ENCODE measurements around the gene OR4D2.

Gene OR4D2

GRCh38 chr17:58219007-58219788, 52.4 kb downstream of the OR4D2 start, which contains the start of gene MKS1 (continued):
- TF ChIP-seq KLF10 (tag by site-specific recombination; IDR thresholded peaks at IDR 0.05) (no peak), GLIS1 (tag by site-specific recombination; IDR thresholded peaks at IDR 0.05) (peak; percentile 30; the same call in 1 of the 2 replicates), ZNF76 (tag by site-specific recombination; IDR thresholded peaks at IDR 0.05; ENCODE audit: borderline replicate concordance, low read depth) (0 out of 2 replicates have a peak, but pooled peaks have one; percentile 60), ZNF423 (tag by site-specific recombination; IDR thresholded peaks at IDR 0.05) (no peak), ZBTB8A (tag by site-specific recombination; IDR thresholded peaks at IDR 0.05) (peak; percentile 88), ZNF366 (tag by site-specific recombination; conservative IDR thresholded peaks at IDR 0.05) (no peak), ZBTB17 (tag by site-specific recombination; IDR thresholded peaks at IDR 0.05) (peak; percentile 77), ZSCAN23 (tag by site-specific recombination; IDR thresholded peaks at IDR 0.05) (0 out of 2 replicates have a peak, but pooled peaks have one; percentile 30), WT1 (tag by site-specific recombination; IDR thresholded peaks at IDR 0.05) (no peak), ZNF335 (tag by site-specific recombination; conservative IDR thresholded peaks at IDR 0.05) (peak; percentile 83), PBX3 (CRISPR knock-in tag; IDR thresholded peaks at IDR 0.05) (no peak), ZNF558 (tag by site-specific recombination; IDR thresholded peaks at IDR 0.05) (no peak), ZNF175 (tag by site-specific recombination; IDR thresholded peaks at IDR 0.05) (no peak), ZNF184 (tag by site-specific recombination; IDR thresholded peaks at IDR 0.05) (no peak), ZSCAN5A (tag by site-specific recombination; IDR thresholded peaks at IDR 0.05) (0 out of 2 replicates have a peak, but pooled peaks have one; percentile 29), ZNF449 (tag by site-specific recombination; IDR thresholded peaks at IDR 0.05) (peak; percentile 74), YY1 (tag by site-specific recombination; IDR thresholded peaks at IDR 0.05) (peak; percentile 88), ZNF280D (tag by site-specific recombination; IDR thresholded peaks at IDR 0.05) (no peak), YY2 (tag by site-specific recombination; IDR thresholded peaks at IDR 0.05) (peak; percentile 95), ZBTB48 (tag by site-specific recombination; IDR thresholded peaks at IDR 0.05) (no peak), ZNF518A (tag by site-specific recombination; conservative IDR thresholded peaks at IDR 0.05; ENCODE audit: low read depth) (0 out of 2 replicates have a peak, but pooled peaks have one; percentile 16), TRIM28 (IDR thresholded peaks at IDR 0.05; ENCODE audit: borderline replicate concordance, low read length) (no peak), ZSCAN4 (tag by site-specific recombination; IDR thresholded peaks at IDR 0.05) (peak; percentile 8; the same call in 1 of the 2 replicates), IKZF3 (tag by site-specific recombination; IDR thresholded peaks at IDR 0.05) (peak; percentile 46; the same call in 1 of the 2 replicates), ZNF701 (tag by site-specific recombination; IDR thresholded peaks at IDR 0.05) (no peak), SP7 (tag by site-specific recombination; IDR thresholded peaks at IDR 0.05) (peak; percentile 76)

Data from HEK293 (cell line).